SJSA1 (cell line): Measurements from ENCODE around the gene EVX2. TPM values are rescaled to one million over a fixed set of nuclear protein-coding genes. Genes with fewer than 3 reads are reported as not detected.

Experiments used
- total RNA-seq: library from RNA; depleted of rRNA; stranded (reverse); fragments of >200 nt; shearing (Covaris generic); gene quantifications from 2 replicates; pipeline ENCODE4 v1.2.3, GENCODE V29; 2014; rRNA removed

Gene EVX2
- total RNA-seq, 1 experiment from 2014 or later = not detected

Other genes with a start within 250 kb of the EVX2 start
- 46.0 and 54.6 TPM in 2 replicates for gene LNPK, start 81.7 kb downstream of the EVX2 start, total RNA-seq
- gene HOXD13, start 8.8 kb upstream of the EVX2 start, total RNA-seq = 0.06 and 0.50 TPM in 2 replicates
- gene HOXD12, start 15.8 kb upstream of the EVX2 start, total RNA-seq = 0.13 TPM in 1 of 2 replicates, not detected in the other
- not detected in 2 replicates for gene HOXD11, start 23.3 kb upstream of the EVX2 start, total RNA-seq
- gene HOXD10, start 32.8 kb upstream of the EVX2 start, total RNA-seq = not detected in 2 replicates
- gene HOXD9, start 38.8 kb upstream of the EVX2 start, total RNA-seq = 1.8 TPM in 2 replicates
- 13.0 and 16.8 TPM in 2 replicates for gene HOXD8, start 45.7 kb upstream of the EVX2 start, total RNA-seq
- gene HOXD4, start 67.6 kb upstream of the EVX2 start, total RNA-seq = 0.29 and 5.9 TPM in 2 replicates
- gene HOXD3, start 73.3 kb upstream of the EVX2 start, total RNA-seq = 0.66 and 1.1 TPM in 2 replicates
- gene HOXD1, start 104.7 kb upstream of the EVX2 start, total RNA-seq = not detected in 2 replicates
- gene MTX2, start 185.5 kb upstream of the EVX2 start, total RNA-seq = 34.1 and 34.3 TPM in 2 replicates